CD4-positive, alpha-beta T cell treated with Interleukin-4 for 1 hour (primary cell): ENCODE measurements around the gene PJA2.

ENCODE experiments used
- DNase-seq, 2 donors: peaks; one replicate each; pipeline ENCODE4 v3.0.0-alpha.2; 2020 to 2022

The PJA2 gene

DNA sequence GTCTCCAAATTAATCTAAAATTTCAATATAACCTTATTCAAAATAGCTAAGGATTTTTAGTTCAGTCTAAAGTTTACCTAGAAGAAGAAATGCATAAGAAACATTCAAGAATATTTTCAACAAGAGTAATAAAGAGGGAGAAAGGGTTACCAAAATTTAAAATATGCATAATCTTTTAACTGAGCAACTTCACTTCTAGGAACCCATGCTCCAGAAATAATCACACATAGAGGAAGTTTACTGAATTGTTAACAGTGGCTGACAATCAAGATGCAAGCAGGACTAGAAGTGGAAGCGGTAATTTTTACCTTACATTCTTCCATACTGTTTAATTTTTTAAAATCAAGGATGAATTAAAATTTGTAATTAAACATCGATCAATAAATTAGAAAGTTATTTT, 1.9 kb downstream of the PJA2 start:
- peak in 1 of 2 donors; percentile 21 for DNase-seq

DNA sequence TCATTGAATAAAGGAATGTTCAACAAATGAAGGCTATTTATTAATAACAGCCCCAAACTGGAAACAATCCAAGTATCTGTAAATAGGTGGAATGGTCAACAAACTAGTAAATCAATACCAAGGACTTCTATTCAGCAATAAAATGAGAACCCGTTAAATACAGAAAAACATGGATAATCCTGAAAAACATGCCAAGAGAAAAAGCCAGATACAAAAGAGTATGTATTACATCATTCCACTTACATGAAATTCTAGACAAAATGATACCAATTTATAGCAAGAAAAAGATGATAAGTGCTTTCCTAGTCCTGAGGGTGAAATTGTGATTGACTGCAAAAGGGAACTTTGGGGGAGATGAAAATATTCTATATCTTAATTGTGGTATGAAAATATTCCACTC, 3.1 kb downstream of the PJA2 start:
- no peak for DNase-seq

DNA sequence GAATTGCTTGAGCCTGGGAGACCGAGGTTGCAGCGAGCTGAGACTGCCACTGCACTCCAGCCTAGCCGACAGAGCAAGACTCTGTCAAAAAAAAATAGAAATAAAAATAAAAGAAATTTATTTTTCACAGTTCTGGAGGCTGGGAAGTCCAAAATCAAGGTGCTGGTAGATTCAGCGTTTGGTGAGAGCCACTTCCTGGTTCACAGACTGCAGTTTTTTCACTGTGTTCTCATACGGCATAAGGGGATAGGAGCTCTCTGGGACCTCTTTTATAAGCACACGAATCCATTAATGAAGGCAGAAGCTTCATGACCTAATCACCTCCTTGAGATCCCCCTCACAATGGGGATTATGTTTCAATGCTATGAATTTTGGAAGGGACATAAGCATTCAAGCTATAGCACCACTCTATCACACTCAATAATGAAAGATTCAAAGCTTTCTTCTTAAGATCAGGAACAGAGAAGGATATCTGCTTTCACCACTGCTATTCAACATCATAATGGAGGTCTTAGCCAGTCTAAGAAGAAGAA, 5.3 kb downstream of the PJA2 start:
- DNase-seq: no peak

DNA sequence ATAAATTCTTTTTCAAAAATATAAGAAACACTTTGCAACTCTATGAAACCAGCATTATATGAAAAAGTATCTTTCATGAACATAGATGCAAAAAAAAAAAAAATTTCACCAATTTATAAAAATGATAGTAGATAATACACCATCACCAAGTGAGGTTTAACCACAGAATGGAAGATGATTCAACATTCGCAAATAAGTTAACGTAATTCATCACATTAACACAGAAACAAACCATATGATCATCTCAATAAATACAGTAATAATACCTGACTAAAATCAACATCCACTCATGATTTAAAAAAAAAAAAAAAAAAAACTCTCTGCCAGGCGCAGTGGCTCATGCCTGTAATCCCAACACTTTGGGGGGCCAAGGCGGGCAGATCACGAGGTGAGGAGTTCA, 6.3 kb downstream of the PJA2 start:
- no peak for DNase-seq

GRCh38 chr5:109399092-109399759, 10.5 kb downstream of the PJA2 start:
- DNase-seq: no peak

DNA sequence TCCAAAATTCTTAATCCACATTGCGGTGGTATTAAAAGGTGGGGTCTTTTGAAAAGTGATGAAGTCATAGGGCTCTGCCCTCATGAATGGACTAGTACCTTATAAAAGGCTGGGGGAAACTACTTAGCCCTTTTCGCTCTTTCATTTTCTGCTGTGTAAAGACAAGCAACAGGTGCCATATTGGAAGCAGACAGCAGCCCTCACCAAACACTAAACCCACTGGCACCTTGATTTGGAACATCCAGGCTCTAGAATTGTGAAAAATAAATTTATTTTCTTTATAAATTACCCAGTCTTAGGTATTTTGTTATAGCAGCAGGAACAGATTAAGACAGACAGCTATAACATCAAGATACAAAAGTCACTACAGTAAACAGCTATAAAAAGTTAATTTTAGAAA, 12.8 kb downstream of the PJA2 start:
- no peak for DNase-seq

GRCh38 chr5:109394806-109395205, 15.0 kb downstream of the PJA2 start:
- DNase-seq: no peak

DNA sequence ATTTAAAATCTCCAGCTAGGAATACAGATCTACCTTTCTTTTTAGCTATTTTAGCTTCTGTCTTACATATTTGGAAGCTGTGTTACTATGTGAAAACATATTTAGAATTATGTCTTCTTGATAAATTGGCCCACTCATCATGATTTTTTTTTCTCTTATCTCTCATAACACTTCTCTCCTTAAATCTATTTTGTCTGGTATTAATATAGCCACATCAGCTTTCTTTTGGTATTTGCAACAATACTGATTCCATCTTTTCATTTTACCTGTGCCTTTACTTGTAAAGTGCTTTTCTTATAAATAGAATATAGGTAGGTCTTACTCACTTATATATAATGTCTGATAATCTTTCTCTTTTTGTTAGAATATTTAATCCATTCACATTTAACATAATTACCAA, 19.6 kb downstream of the PJA2 start:
- no peak for DNase-seq

DNA sequence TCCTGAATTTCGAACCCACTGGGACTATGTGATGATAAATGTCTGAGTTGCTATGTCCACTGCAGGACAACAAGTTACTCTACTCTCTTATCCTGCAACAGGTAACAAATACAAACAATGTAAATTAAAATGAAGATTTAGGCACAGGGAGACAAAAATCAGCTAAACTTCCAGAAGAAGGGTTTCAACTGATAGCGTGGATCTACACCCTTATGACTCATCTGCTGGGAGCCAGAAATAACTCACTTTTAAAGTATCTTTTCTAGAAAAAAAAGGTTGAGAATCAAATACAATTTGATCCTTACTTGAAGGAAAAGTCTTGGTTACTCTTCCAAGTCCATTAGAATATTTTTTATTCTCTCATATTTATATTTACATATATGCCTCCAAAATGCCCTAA, 21.4 kb downstream of the PJA2 start:
- DNase-seq: no peak

DNA sequence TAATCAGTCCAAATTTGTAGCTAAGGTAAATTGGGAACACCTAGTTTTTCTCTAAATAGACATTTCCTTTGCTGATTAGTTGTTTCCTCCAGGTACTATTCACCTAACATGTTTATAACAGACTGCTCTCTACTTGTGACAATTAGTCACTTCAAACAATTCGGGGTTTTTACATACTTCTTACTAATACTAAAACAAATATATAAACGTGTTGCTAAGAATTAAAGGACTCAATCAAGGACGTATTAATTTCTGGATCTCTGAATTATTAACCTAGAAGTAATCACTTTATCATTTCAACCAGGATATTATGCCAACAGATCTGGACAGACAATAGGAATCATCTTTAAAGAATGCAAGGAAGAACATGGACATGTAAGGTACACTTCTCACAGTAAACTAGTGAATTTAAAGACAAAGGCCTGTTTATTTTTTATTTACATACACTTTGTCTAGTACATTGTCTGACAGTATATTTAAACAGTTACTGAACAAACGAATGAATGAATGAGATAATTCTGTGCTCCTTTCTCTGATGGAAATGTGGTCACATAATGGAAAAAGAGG, 22.3 kb downstream of the PJA2 start:
- no peak for DNase-seq

DNA sequence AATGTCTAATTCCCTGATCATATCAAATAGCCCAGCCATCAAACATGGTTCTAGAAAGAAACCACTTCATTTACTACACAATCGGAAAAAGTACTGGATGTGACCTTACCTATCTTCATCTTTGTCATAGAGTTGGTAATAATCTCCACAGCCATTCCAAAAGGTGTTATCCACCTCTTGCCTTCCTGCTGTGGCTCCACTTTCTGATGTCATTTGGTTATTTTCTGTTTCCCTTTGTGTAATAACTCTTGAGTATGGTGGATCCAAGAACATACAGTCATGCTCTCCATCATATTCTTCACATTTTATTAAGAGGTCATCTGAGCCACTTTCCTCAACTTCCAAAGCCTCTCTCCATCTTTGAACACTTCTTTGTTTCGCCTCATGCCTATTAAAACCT, 31.7 kb downstream of the PJA2 start:
- no peak for DNase-seq

DNA sequence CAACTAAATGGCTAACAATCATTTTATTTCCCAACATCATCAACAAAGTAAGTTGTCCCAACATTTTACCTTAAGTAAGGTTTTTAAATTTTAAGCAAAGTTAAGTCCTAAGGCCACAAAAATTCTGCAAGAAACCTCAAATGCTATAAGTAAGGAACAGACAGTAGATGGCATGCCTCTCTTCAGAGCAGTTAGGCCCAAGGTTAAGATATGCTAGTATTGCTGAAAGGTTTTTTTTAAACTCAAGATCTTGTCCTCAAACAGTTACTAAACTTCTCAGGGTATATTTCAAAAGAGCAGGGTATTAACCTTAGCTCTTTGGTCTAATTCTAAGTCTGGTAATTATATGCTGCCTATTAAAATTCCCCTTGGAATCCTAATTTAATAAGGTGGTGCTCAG, 35.1 kb downstream of the PJA2 start:
- peak in 1 of 2 donors; percentile 25 for DNase-seq

DNA sequence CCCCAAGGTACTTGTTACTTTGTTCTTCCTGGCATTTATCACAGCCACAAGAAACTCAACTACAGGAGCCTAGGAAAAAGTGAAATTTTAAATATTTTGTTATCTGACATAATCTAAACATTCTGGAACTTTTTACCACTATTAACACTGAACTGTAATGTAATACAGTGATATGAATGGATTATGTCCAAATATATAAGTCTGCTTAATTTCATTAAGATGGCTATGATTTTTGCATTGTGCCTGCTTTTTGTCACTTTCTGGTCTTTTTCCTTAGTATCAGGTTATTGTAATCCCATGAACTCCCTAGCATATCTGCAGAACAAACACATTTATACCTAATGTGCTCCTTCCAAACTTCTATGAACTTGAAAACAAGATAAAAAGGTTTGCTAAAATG, 35.8 kb downstream of the PJA2 start:
- DNase-seq: no peak

- DNase-seq: no peak
These were observed 39.4 kb downstream of the PJA2 start for GRCh38 chr5:109370343-109370742.

- DNase-seq: no peak
These were observed 44.1 kb downstream of the PJA2 start for GRCh38 chr5:109365653-109366052.

GRCh38 chr5:109364977-109365376, 44.8 kb downstream of the PJA2 start:
- no peak for DNase-seq

GRCh38 chr5:109359642-109360041, 50.1 kb downstream of the PJA2 start:
- no peak for DNase-seq

DNA sequence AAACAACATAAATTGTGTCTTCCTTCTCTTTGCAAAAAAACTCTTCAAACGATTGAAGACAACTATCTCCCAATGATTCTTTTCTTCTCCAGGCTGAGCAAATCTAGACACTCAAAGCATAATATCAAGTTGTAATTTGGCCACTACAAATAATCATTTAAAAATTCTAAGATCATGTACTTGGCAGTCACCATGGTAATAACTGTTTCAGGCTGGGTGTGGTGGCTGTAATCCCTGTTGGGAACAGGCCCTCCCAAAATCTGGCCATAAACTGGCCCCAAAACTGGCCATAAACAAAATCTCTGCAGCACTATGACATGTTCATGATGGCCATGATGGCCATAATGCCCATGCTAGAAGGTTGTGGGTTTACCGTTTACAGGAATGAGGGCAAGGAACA, 52.0 kb downstream of the PJA2 start:
- no peak for DNase-seq

- DNase-seq: no peak
These were observed 55.0 kb downstream of the PJA2 start for GRCh38 chr5:109354761-109355160.

GRCh38 chr5:109351988-109352864, 57.5 kb downstream of the PJA2 start:
- no peak for DNase-seq

GRCh38 chr5:109350537-109351270, 59.1 kb downstream of the PJA2 start:
- no peak for DNase-seq

DNA sequence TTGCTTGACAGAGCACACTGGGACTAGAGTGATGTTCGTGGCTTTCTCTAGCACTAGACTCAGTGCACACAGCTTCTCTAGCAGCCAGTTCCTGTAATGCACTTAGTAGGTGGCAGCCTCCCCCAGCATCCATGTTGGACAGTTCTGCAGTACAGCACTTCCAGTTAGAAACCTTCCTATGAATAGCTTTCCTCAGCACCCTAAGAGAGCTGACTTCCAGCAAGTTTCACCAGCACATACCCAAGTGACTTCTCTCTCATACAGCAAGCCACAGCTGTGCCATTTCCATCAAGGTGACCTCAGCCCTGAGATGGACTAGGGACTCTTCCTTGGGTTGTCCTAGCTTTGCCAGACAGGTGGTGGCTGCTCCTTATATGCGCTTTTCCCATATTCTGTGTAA, 60.4 kb downstream of the PJA2 start:
- DNase-seq: no peak

DNA sequence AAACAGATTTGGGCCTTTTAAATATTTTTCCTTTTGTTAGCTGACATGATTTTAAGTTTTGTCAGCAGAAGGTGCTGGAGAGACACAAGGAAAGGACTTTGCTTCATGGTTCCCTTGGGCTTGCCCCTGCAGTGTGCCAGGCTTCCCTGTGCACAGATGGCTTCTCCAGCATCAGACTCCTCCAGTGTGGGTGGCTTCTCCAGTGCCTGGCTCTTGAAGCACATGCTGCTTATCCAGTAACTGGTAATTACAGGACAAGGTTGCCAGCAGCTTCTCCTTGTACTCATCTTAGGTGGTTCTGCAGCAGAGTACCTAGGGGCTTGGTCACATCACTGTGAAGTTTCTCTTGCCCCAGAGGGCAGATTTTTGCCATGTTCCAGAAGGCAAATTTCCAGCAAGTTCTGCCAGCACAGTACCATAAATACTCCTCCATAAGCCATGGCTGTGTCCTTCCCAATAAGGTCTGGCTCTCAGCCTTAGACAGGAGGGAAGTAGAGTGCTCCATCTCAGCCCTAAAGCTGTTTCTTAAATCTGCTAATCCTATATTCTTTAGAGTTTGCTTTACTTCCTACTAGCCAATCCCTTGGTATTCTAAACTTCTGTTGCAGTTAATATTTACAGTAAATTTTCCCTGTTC, 62.4 kb downstream of the PJA2 start:
- no peak for DNase-seq
